CD14-positive monocyte (primary cell): ENCODE results near the gene SFMBT2. TPM values are rescaled to one million over a fixed set of nuclear protein-coding genes. Genes with fewer than 3 reads are reported as not detected.

ENCODE experiments used
- DNase-seq, 3 donors: peaks; one replicate each; pipeline ENCODE4 v3.0.0-alpha.2; 2011 to 2022
- H2AFZ ChIP-seq: 2 replicates; pipeline ENCODE4 v1.6.0; 2012; ENCODE audit warnings: mild to moderate bottlenecking, low read depth, low read length, inconsistent platforms; ENCODE audit not compliant: insufficient read depth, poor library complexity, severe bottlenecking
- H3K27ac ChIP-seq, 2 donors: 1 replicate in 1 of 2; 2 replicates in 1 of 2; pipeline ENCODE4 v1.5.1; 2012 to 2013; ENCODE audit warnings: low read length in 2 of 2, control low read depth in 1 of 2, inconsistent platforms in 1 of 2, low read depth in 1 of 2, mild to moderate bottlenecking in 1 of 2
- H3K27me3 ChIP-seq, 2 donors: one replicate each; pipeline versions ENCODE4 v1.6.0 to v1.6.1; 2011 to 2013; ENCODE audit warnings: low read length in 2 of 2; ENCODE audit not compliant: control insufficient read depth in 2 of 2, insufficient read depth in 2 of 2
- H3K36me3 ChIP-seq, 2 donors: replicated peaks in 1 of 2; 1 replicate in 1 of 2; 2 replicates in 1 of 2; pipeline versions ENCODE4 v1.5.1 to v1.6.1; 2012 to 2013; ENCODE audit warnings: low read length in 2 of 2, control low read depth in 1 of 2, inconsistent platforms in 1 of 2, mild to moderate bottlenecking in 1 of 2; ENCODE audit not compliant: insufficient read depth in 2 of 2, control insufficient read depth in 1 of 2
- H3K4me1 ChIP-seq, 2 donors: 1 replicate in 1 of 2; 2 replicates in 1 of 2; pipeline versions ENCODE4 v1.5.1 to v1.6.1; 2012 to 2013; ENCODE audit warnings: low read length in 2 of 2, control low read depth in 1 of 2, inconsistent platforms in 1 of 2, mild to moderate bottlenecking in 1 of 2, moderate library complexity in 1 of 2; ENCODE audit not compliant: insufficient read depth in 2 of 2, control insufficient read depth in 1 of 2
- H3K4me2 ChIP-seq: replicated peaks from 2 replicates; pipeline ENCODE3; 2012; ENCODE audit warnings: low read length, moderate library complexity, mild to moderate bottlenecking; ENCODE audit not compliant: poor library complexity, severe bottlenecking; ENCODE audit errors: extremely low read depth
- H3K4me3 ChIP-seq, 3 experiments: fragments of 200-600 bp in 1 of 3; sonication (generic) in 1 of 3; replicated peaks in 1 of 3; 1 replicate in 2 of 3; 2 replicates in 1 of 3; pipeline ENCODE4 v1.5.1; 2011 to 2013; ENCODE audit warnings: low read length in 3 of 3, mild to moderate bottlenecking in 3 of 3, control low read depth in 2 of 3, low read depth in 2 of 3, inconsistent platforms in 1 of 3, moderate library complexity in 1 of 3
- H3K79me2 ChIP-seq: 2 replicates; pipeline ENCODE4 v1.6.0; 2012; ENCODE audit warnings: mild to moderate bottlenecking, control low read depth, inconsistent platforms, low read length, moderate library complexity; ENCODE audit not compliant: insufficient read depth
- H3K9ac ChIP-seq: 2 replicates; pipeline ENCODE4 v1.6.0; 2017; ENCODE audit warnings: low read length, mild to moderate bottlenecking; ENCODE audit not compliant: insufficient read depth, poor library complexity, severe bottlenecking
- H3K9me3 ChIP-seq, 2 donors: replicated peaks in 1 of 2; 1 replicate in 1 of 2; 2 replicates in 1 of 2; pipeline versions ENCODE4 v1.5.1 to v1.6.1; 2012 to 2013; ENCODE audit warnings: low read length in 2 of 2, control low read depth in 1 of 2; ENCODE audit not compliant: control insufficient read depth in 1 of 2, insufficient read depth in 1 of 2
- H4K20me1 ChIP-seq: 2 replicates; pipeline ENCODE4 v1.6.0; 2012; ENCODE audit warnings: mild to moderate bottlenecking, low read length, control low read depth, moderate library complexity; ENCODE audit not compliant: insufficient read depth
- H3K27ac Mint-ChIP-seq, 7 donors: one replicate each; pipeline ENCODE4 v1.8.0; 2020; ENCODE audit warnings: mild to moderate bottlenecking in 7 of 7, mixed read lengths in 7 of 7, moderate library complexity in 6 of 7, inconsistent platforms in 2 of 7
- H3K27me3 Mint-ChIP-seq, 3 donors: one replicate each; pipeline ENCODE4 v1.8.0; 2021 to 2022; ENCODE audit warnings: low read depth in 3 of 3, mild to moderate bottlenecking in 3 of 3, mixed read lengths in 3 of 3, moderate library complexity in 3 of 3, inconsistent platforms in 1 of 3
- H3K36me3 Mint-ChIP-seq, 2 donors: one replicate each; pipeline ENCODE4 v1.8.0; 2020; ENCODE audit warnings: mixed read lengths in 2 of 2, inconsistent platforms in 1 of 2, mild to moderate bottlenecking in 1 of 2
- H3K4me1 Mint-ChIP-seq: one replicate; pipeline ENCODE4 v1.8.0; 2020; ENCODE audit warnings: mild to moderate bottlenecking, mixed read lengths
- H3K4me3 Mint-ChIP-seq, 2 donors: one replicate each; pipeline ENCODE4 v1.8.0; 2020; ENCODE audit warnings: mild to moderate bottlenecking in 2 of 2, mixed read lengths in 2 of 2, moderate library complexity in 1 of 2
- H3K9me3 Mint-ChIP-seq, 7 donors: one replicate each; pipeline ENCODE4 v1.8.0; 2020 to 2022; ENCODE audit warnings: mixed read lengths in 7 of 7, mild to moderate bottlenecking in 6 of 7, moderate library complexity in 6 of 7, inconsistent platforms in 2 of 7
- WGBS: methylation state at CpG from one replicate; pipeline ENCODE4 v1.1.5; 2013; ENCODE audit warnings: missing lambda C conversion rate; ENCODE audit not compliant: insufficient coverage; 5-methylcytosine and 5-hydroxymethylcytosine counted together
- intact Hi-C, 2 donors: fragments of 100-400 bp; cut with micrococcal nuclease; formaldehyde crosslinking; loops; one replicate each; pipeline versions ENCODE4 v1.15.0 to v1.15.1; 2023
- polyA plus RNA-seq, 3 donors: library from polyadenylated mRNA; depleted of rRNA in 1 of 3; unstranded in 2 of 3; stranded (reverse) in 1 of 3; fragments of 300-500 nt in 2 of 3; fragments of >200 nt in 1 of 3; fragmentation: Illumina TruSeq in 2 of 3; gene quantifications; 1 replicate in 2 of 3; 2 replicates in 1 of 3; pipeline ENCODE4 v1.2.3, GENCODE V29; 2012 to 2021
- TF ChIP-seq, protein P1 (sequence below): fragments of 200-600 bp; IDR thresholded peaks from one replicate; pipeline ENCODE4 v1.8.0; 2022; ENCODE audit warnings: antibody characterized with exemption, mild to moderate bottlenecking

Gene SFMBT2
- polyA plus RNA-seq, 3 donors, result 0.53 to 10.9 (median 1.6) TPM

DNA sequence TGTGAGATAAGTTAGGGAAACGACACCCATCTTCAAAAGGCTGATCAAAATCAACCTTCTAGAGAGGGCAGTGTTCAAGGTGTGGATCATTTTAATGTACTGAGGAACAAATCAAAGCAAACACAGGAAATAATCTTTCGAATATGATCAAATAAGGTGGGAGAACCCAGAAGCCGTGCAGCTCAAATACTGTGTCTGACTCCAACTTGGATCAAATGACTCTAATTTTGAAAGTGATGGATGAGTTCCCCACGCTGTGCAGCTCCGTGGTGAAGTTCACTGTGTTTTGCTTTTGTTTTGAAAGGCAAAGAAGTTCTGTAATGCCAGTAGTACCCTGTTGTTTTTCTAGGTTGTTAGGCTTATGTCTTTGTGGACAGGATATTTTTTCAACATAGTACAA, 250.9 kb downstream of the SFMBT2 start:
- Mint-ChIP-seq H3K4me3 (no peak overlapping the region), H3K27me3 (peaks cover 0 to 1% (median 1%) of the 10 kb centered on the region in 3 donors), H3K4me1 (peaks cover 19% of the 10 kb centered on the region), H3K9me3 (no peaks in the 10 kb centered on the region), H3K36me3 (peaks cover 47 to 54% of the 10 kb centered on the region in 2 donors), H3K27ac (peak overlapping the region in 1 of 7 donors; percentile 2)
- intact Hi-C loops, result no loop called here
- H3K9me3 ChIP-seq, result no peaks in the 10 kb centered on the region
- H2AFZ ChIP-seq, result no peak overlapping the region
- TF ChIP-seq, protein P1, sequence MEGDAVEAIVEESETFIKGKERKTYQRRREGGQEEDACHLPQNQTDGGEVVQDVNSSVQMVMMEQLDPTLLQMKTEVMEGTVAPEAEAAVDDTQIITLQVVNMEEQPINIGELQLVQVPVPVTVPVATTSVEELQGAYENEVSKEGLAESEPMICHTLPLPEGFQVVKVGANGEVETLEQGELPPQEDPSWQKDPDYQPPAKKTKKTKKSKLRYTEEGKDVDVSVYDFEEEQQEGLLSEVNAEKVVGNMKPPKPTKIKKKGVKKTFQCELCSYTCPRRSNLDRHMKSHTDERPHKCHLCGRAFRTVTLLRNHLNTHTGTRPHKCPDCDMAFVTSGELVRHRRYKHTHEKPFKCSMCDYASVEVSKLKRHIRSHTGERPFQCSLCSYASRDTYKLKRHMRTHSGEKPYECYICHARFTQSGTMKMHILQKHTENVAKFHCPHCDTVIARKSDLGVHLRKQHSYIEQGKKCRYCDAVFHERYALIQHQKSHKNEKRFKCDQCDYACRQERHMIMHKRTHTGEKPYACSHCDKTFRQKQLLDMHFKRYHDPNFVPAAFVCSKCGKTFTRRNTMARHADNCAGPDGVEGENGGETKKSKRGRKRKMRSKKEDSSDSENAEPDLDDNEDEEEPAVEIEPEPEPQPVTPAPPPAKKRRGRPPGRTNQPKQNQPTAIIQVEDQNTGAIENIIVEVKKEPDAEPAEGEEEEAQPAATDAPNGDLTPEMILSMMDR, result no peak
- no peak overlapping the region for H3K9ac ChIP-seq
- H4K20me1 ChIP-seq, result no peaks in the 10 kb centered on the region
- H3K79me2 ChIP-seq, result no peaks in the 10 kb centered on the region
- no peak for DNase-seq
- H3K27me3 ChIP-seq, result no peaks in the 10 kb centered on the region
- no peak overlapping the region for H3K4me2 ChIP-seq
- peaks cover 34 to 62% of the 10 kb centered on the region in 2 donors for H3K36me3 ChIP-seq
- peaks cover 14 to 20% of the 10 kb centered on the region in 2 donors for H3K4me1 ChIP-seq
- no peak overlapping the region for H3K27ac ChIP-seq
- no peak overlapping the region for H3K4me3 ChIP-seq
- 84% methylated on average over 4 of the region's 5 CpGs for WGBS

DNA sequence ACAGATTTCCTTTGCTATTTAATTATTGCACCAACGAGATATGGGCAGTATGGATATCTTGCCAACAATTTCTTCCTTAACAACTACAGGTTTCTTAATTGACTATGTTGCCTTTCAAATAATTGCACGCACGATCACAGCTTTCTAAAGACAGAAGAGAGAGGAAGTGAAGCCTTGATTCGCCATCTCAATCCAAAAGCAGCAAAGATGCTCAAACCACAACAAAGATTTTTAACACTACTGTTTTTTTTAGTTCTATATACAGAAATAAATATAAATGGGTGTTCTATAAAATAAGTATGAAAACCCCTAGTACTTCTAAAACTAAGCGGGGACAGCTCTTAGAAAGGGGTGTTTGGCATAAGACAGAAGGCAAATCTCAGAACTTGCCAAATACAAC, 251.3 kb downstream of the SFMBT2 start:
- H3K27ac Mint-ChIP-seq, result peak overlapping the region in 1 of 7 donors; percentile 61

More for the DNA sequence above, 251.3 kb downstream of the SFMBT2 start:
- Mint-ChIP-seq H3K4me1 (peaks cover 19% of the 10 kb centered on the region), H3K4me3 (no peak overlapping the region), H3K9me3 (no peaks in the 10 kb centered on the region), H3K36me3 (peaks cover 43 to 51% of the 10 kb centered on the region in 2 donors), H3K27me3 (peaks cover 0 to 1% (median under 1%) of the 10 kb centered on the region in 3 donors)
- H2AFZ ChIP-seq, result no peak overlapping the region
- H3K9ac ChIP-seq, result no peak overlapping the region
- peaks cover 34 to 58% of the 10 kb centered on the region in 2 donors for H3K36me3 ChIP-seq
- intact Hi-C loops, result no loop called here
- H3K79me2 ChIP-seq, result no peaks in the 10 kb centered on the region
- H3K4me2 ChIP-seq, result no peak overlapping the region
- TF ChIP-seq, protein P1, result no peak
- no peaks in the 10 kb centered on the region for H3K27me3 ChIP-seq
- DNase-seq, result no peak
- H3K4me1 ChIP-seq, result peaks cover 14 to 20% of the 10 kb centered on the region in 2 donors
- H4K20me1 ChIP-seq, result no peaks in the 10 kb centered on the region
- H3K4me3 ChIP-seq, result no peak overlapping the region
- H3K9me3 ChIP-seq, result no peaks in the 10 kb centered on the region
- WGBS, result no CpG with 5 or more reads among the region's 5 CpGs
- H3K27ac ChIP-seq, result no peak overlapping the region
